Activated CD8-positive, alpha-beta T cell treated with anti-CD3 and anti-CD28 coated beads for 36 hours (primary cell): ENCODE data around the gene KLHL28. TPM values are rescaled to one million over a fixed set of nuclear protein-coding genes. Genes with fewer than 3 reads are reported as not detected.

ENCODE experiments used
- ATAC-seq: fragments of 200-7000 bp; cut with Tn5 transposase; one replicate; pipeline ENCODE4 v1.10.0; 2021; ENCODE audit warnings: mild to moderate bottlenecking, moderate library complexity
- CTCF ChIA-PET: fragments of 350-600 bp; sonication (Branson Sonifier 250); formaldehyde crosslinking; loops from one replicate; lab custom pipeline; 2021; ENCODE audit warnings: antibody characterized with exemption; lab: Charles Lee
- POLR2A ChIA-PET: fragments of 350-600 bp; sonication (Branson Sonifier 250); formaldehyde crosslinking; loops from one replicate; lab custom pipeline; 2021; ENCODE audit warnings: antibody characterized with exemption; lab: Charles Lee
- DNase-seq: peaks from one replicate; pipeline ENCODE4 v3.0.0-alpha.2; 2020
- H3K27ac Mint-ChIP-seq: one replicate; pipeline ENCODE4 v1.8.0; 2021; ENCODE audit warnings: mild to moderate bottlenecking, mixed read lengths
- H3K27me3 Mint-ChIP-seq: one replicate; pipeline ENCODE4 v1.8.0; 2021; ENCODE audit warnings: mixed read lengths
- H3K36me3 Mint-ChIP-seq: one replicate; pipeline ENCODE4 v1.8.0; 2021; ENCODE audit warnings: low read depth, mixed read lengths
- H3K4me1 Mint-ChIP-seq: one replicate; pipeline ENCODE4 v1.8.0; 2021; ENCODE audit warnings: low read depth, mixed read lengths
- H3K4me3 Mint-ChIP-seq: one replicate; pipeline ENCODE4 v1.8.0; 2021; ENCODE audit warnings: mild to moderate bottlenecking, moderate library complexity, mixed read lengths
- H3K9me3 Mint-ChIP-seq: one replicate; pipeline ENCODE4 v1.8.0; 2021; ENCODE audit warnings: mixed read lengths
- CTCF ChIP-seq: fragments of 200-600 bp; IDR thresholded peaks from one replicate; pipeline ENCODE4 v1.8.0; 2022; ENCODE audit warnings: antibody characterized with exemption, mild to moderate bottlenecking
- intact Hi-C: fragments of 100-400 bp; cut with micrococcal nuclease; formaldehyde crosslinking; loops from one replicate; pipeline ENCODE4 v1.10.0; 2022
- total RNA-seq, 2 experiments: library from RNA; stranded (reverse); gene quantifications; one replicate each; pipeline ENCODE4 v1.2.3, GENCODE V29; 2021

KLHL28 gene
- total RNA-seq, 2 experiments from 2014 or later = 10.9 to 11.1 TPM

GRCh38 chr14:44937547-44937946 lies 24.2 kb downstream of the KLHL28 start:
- peaks cover 33% of the 10 kb centered on the region for H3K4me1 Mint-ChIP-seq
- H3K9me3 Mint-ChIP-seq = peaks cover 7% of the 10 kb centered on the region
- no peak overlapping the region for H3K4me3 Mint-ChIP-seq
- intact Hi-C loops = no loop called here
- ChIA-PET CTCF (no interaction called here), POLR2A (interaction anchor here (1.2 kb wide), 1 partner anchor 24 kb away, joined by 4 read pairs; the partner anchor contains the start of genes KLHL28 and TOGARAM1)
- DNase-seq (no peak), ATAC-seq (no peak)
- no peak overlapping the region for H3K27ac Mint-ChIP-seq
- H3K27me3 Mint-ChIP-seq = no peaks in the 10 kb centered on the region
- H3K36me3 Mint-ChIP-seq = peaks cover 64% of the 10 kb centered on the region
- TF ChIP-seq CTCF = no peak

GRCh38 chr14:44935155-44935554 lies 26.6 kb downstream of the KLHL28 start:
- H3K9me3 Mint-ChIP-seq = peaks cover 3% of the 10 kb centered on the region
- H3K27ac Mint-ChIP-seq = no peak overlapping the region
- H3K4me3 Mint-ChIP-seq = no peak overlapping the region
- peaks cover 47% of the 10 kb centered on the region for H3K36me3 Mint-ChIP-seq
- H3K27me3 Mint-ChIP-seq = no peaks in the 10 kb centered on the region
- DNase-seq (no peak), ATAC-seq (no peak)
- CTCF ChIA-PET = no interaction called here
- POLR2A ChIA-PET = no interaction called here
- no peak for TF ChIP-seq CTCF
- peaks cover 28% of the 10 kb centered on the region for H3K4me1 Mint-ChIP-seq
- intact Hi-C loops = no loop called here

DNA sequence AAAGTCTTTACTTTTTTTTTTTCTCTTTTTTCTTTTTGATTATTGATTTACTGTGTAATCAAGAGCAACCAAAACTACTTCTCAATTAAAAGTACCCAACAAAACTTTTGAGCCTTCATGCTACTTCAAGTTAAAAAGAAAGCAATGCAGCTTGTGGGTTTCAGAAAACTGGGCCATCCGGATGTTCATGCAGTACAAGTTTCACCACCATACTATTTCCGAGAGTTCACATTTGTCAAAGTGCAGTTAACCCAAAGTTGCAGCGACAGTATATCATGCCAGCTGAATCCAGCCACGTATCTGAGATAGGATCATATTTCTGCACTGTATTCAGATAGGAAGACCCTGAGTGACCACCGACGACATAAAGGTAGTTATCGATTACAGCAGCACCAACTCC lies 33.0 kb downstream of the KLHL28 start:
- no peak overlapping the region for H3K4me3 Mint-ChIP-seq
- POLR2A ChIA-PET = no interaction called here

DNA sequence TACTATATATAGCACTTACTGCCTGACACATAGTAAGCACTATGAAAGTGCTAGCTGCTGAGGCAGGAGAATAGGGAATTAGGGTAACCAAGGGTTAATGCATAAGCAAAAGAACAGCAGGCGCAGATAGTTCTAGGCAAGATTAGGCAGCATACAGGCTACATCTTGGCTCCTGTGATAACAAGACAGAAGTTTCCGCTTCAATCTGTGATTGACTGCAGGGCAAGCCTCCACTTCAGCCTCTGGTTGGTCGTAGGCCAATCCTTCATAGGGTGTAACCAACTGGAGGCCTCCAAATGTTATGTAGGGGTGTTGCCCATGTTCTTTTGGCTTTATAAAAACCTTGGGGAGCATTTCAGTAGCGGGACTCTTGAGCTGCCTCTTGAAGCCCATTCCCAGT lies 46.9 kb downstream of the KLHL28 start:
- no peak for ATAC-seq
- no peak overlapping the region for H3K27ac Mint-ChIP-seq

More for the DNA sequence above, 33.0 kb downstream of the KLHL28 start:
- ATAC-seq (no peak), DNase-seq (no peak)
- Mint-ChIP-seq H3K4me1 (peaks cover 17% of the 10 kb centered on the region), H3K36me3 (peaks cover 8% of the 10 kb centered on the region), H3K27ac (no peak overlapping the region), H3K9me3 (no peaks in the 10 kb centered on the region), H3K27me3 (no peaks in the 10 kb centered on the region)
- CTCF ChIA-PET = no interaction called here
- no peak for TF ChIP-seq CTCF
- intact Hi-C loops = no loop called here

More for the DNA sequence above, 46.9 kb downstream of the KLHL28 start:
- Mint-ChIP-seq H3K9me3 (peaks cover 5% of the 10 kb centered on the region), H3K4me1 (peaks cover 6% of the 10 kb centered on the region), H3K27me3 (peaks cover 23% of the 10 kb centered on the region), H3K4me3 (no peak overlapping the region), H3K36me3 (peaks cover 5% of the 10 kb centered on the region)
- CTCF ChIA-PET = interaction anchor here (1.2 to 1.3 kb wide), 2 partner anchors 18 to 169 kb away, joined by 3 read pairs; partner anchors contain the start of gene PRPF39
- no peak for DNase-seq
- TF ChIP-seq CTCF = no peak
- POLR2A ChIA-PET = interaction anchor here (1.6 kb wide), 1 partner anchor 39 kb away, joined by 3 read pairs; no protein-coding TSS in a partner anchor
- intact Hi-C loops = no loop called here
